Peyer's patch (tissue), 4 donors: ENCODE data around the gene DOCK9.

Experiments
- CTCF ChIP-seq, 6 experiments: fragments of 450-650 bp in 4 of 6; fragments of 200-600 bp in 2 of 6; sonication (generic) in 1 of 6; IDR thresholded peaks; one replicate each; pipeline ENCODE4 v1.5.1; 2017 to 2019; ENCODE audit warnings: antibody characterized with exemption in 6 of 6, mild to moderate bottlenecking in 3 of 6, moderate library complexity in 1 of 6
- POLR2A ChIP-seq, 2 donors: fragments of 450-650 bp; IDR thresholded peaks; one replicate each; pipeline ENCODE4 v1.5.1; 2017; ENCODE audit warnings: antibody characterized with exemption in 2 of 2, mild to moderate bottlenecking in 2 of 2, moderate library complexity in 2 of 2

GRCh38 chr13:99004978-99005377 lies 27.1 kb upstream of the DOCK9 start:
- TF ChIP-seq POLR2A (IDR thresholded peaks at IDR 0.05) = no peak
- no peak for TF ChIP-seq CTCF (IDR thresholded peaks at IDR 0.05)
